HEK293T (cell line): ENCODE results near the gene PIEZO1.

Experiments used
- ARNT ChIP-seq: fragments of 450-650 bp; IDR thresholded peaks from 2 replicates; pipeline ENCODE4 v1.6.1; 2017; ENCODE audit warnings: mild to moderate bottlenecking
- BHLHE40 ChIP-seq: fragments of 450-650 bp; IDR thresholded peaks from 2 replicates; pipeline ENCODE4 v1.6.1; 2016; ENCODE audit warnings: mild to moderate bottlenecking, moderate library complexity, borderline replicate concordance
- CTBP1 ChIP-seq: fragments of 450-650 bp; IDR thresholded peaks from 2 replicates; pipeline ENCODE4 v1.6.1; 2016; ENCODE audit warnings: borderline replicate concordance
- ELF4 ChIP-seq: fragments of 450-650 bp; IDR thresholded peaks from 2 replicates; pipeline ENCODE4 v1.6.1; 2017; ENCODE audit warnings: antibody characterized with exemption
- FOXA1 ChIP-seq: fragments of 450-650 bp; IDR thresholded peaks from 2 replicates; pipeline ENCODE4 v1.6.1; 2016; ENCODE audit warnings: mild to moderate bottlenecking
- FOXK2 ChIP-seq: fragments of 450-650 bp; IDR thresholded peaks from 2 replicates; pipeline ENCODE4 v1.6.1; 2016; ENCODE audit warnings: mild to moderate bottlenecking
- FOXM1 ChIP-seq: fragments of 450-650 bp; IDR thresholded peaks from 2 replicates; pipeline ENCODE4 v1.6.1; 2017; ENCODE audit warnings: mild to moderate bottlenecking, borderline replicate concordance
- HDGF ChIP-seq: fragments of 450-650 bp; IDR thresholded peaks from 2 replicates; pipeline ENCODE4 v1.6.1; 2017; ENCODE audit warnings: antibody characterized with exemption, borderline replicate concordance
- L3MBTL2 ChIP-seq: fragments of 450-650 bp; conservative IDR thresholded peaks from 2 replicates; pipeline ENCODE4 v1.6.1; 2016; ENCODE audit warnings: mild to moderate bottlenecking
- LEF1 ChIP-seq: fragments of 450-650 bp; IDR thresholded peaks from 2 replicates; pipeline ENCODE4 v1.6.1; 2017; ENCODE audit warnings: mild to moderate bottlenecking, borderline replicate concordance
- NFRKB ChIP-seq: fragments of 450-650 bp; IDR thresholded peaks from 2 replicates; pipeline ENCODE4 v1.6.1; 2016; ENCODE audit warnings: mild to moderate bottlenecking, moderate library complexity
- SUZ12 ChIP-seq: fragments of 450-650 bp; IDR thresholded peaks from 2 replicates; pipeline ENCODE4 v1.6.1; 2016; ENCODE audit warnings: mild to moderate bottlenecking
- TARDBP ChIP-seq: fragments of 450-650 bp; IDR thresholded peaks from 2 replicates; pipeline ENCODE4 v1.6.1; 2016
- TF ChIP-seq, protein P1 (sequence below): fragments of 450-650 bp; IDR thresholded peaks from 2 replicates; pipeline ENCODE4 v1.6.1; 2016

DNA sequence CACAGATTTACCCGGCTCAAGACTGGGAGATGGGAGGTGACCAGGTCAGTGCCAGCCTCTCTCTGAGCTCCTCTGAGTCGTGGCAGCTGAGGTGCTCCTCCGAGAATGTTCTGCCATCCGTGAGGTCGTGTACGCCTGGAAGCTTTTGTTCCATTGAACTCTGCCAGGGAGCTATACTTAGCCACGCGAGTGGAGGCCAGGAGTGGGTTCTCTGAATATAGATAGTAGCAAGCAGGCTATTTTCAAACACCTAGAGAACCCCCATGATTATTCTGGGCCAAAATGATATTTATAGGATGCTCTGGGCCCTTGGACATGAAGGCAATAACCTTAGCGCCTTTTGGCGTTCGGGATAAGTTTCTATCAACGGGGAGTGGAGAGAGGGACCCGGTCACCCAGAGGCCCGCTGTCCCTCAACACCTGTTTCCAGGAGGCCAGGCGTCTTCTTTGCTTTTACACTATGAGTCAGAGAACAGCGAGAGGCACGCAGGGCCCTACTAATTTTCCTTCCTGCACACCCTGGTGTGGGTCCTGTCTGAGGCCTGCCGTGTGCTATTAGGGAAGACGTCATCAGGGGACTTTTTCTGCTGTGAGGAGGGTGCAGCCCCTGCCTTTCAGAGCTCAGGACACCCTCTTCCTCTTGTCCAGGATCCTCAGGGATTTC is 111.2 kb downstream of the PIEZO1 start:
- TF ChIP-seq, protein P1, sequence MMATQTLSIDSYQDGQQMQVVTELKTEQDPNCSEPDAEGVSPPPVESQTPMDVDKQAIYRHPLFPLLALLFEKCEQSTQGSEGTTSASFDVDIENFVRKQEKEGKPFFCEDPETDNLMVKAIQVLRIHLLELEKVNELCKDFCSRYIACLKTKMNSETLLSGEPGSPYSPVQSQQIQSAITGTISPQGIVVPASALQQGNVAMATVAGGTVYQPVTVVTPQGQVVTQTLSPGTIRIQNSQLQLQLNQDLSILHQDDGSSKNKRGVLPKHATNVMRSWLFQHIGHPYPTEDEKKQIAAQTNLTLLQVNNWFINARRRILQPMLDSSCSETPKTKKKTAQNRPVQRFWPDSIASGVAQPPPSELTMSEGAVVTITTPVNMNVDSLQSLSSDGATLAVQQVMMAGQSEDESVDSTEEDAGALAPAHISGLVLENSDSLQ: no peak
- no peak for TF ChIP-seq SUZ12
- TF ChIP-seq ELF4: no peak
- TF ChIP-seq FOXM1: no peak
- no peak for TF ChIP-seq FOXK2
- no peak for TF ChIP-seq FOXA1
- TF ChIP-seq TARDBP: no peak
- no peak for TF ChIP-seq BHLHE40
- TF ChIP-seq CTBP1: no peak
- TF ChIP-seq ARNT: no peak
- TF ChIP-seq HDGF: no peak
- no peak for TF ChIP-seq LEF1
- TF ChIP-seq L3MBTL2: no peak
- TF ChIP-seq NFRKB: no peak
